ENCODE results near the gene DHX57.

DNA sequence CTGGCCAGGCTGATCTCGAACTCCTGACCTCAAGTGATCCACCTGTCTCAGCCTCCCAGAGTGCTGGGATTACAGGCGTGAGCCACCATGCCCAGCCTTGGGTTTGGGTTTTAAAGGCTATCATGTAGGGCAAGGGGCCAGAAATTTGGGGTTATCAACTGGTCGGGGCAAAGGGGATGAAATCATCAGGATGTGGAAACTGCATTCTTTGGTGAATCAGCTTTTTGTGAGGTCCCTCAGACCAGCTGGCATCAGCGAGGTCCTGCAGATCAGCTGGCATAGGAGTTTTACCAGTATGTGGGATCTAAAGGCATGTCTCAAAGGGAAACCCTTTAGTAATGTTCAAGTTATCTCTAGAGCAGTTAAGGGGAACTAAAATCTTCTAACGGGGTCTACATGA lies 104.1 kb downstream of the DHX57 start:
- TF ChIP-seq, protein P1, sequence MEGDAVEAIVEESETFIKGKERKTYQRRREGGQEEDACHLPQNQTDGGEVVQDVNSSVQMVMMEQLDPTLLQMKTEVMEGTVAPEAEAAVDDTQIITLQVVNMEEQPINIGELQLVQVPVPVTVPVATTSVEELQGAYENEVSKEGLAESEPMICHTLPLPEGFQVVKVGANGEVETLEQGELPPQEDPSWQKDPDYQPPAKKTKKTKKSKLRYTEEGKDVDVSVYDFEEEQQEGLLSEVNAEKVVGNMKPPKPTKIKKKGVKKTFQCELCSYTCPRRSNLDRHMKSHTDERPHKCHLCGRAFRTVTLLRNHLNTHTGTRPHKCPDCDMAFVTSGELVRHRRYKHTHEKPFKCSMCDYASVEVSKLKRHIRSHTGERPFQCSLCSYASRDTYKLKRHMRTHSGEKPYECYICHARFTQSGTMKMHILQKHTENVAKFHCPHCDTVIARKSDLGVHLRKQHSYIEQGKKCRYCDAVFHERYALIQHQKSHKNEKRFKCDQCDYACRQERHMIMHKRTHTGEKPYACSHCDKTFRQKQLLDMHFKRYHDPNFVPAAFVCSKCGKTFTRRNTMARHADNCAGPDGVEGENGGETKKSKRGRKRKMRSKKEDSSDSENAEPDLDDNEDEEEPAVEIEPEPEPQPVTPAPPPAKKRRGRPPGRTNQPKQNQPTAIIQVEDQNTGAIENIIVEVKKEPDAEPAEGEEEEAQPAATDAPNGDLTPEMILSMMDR (IDR thresholded peaks at IDR 0.05; ENCODE audit: insufficient read depth, low read depth, low read length), result no peak
- no peak for TF ChIP-seq EZH2 (IDR thresholded peaks at IDR 0.05; ENCODE audit: insufficient read depth, low read length)

All from astrocyte (in vitro differentiated cells and primary cell).